COR-L47 (cell line): Measurements from ENCODE around the gene PCDHGC5.

Source experiments
- DNase-seq: peaks from one replicate; lab custom pipeline; 2025; lab: John Stamatoyannopoulos, UW

PCDHGC5 gene

DNA sequence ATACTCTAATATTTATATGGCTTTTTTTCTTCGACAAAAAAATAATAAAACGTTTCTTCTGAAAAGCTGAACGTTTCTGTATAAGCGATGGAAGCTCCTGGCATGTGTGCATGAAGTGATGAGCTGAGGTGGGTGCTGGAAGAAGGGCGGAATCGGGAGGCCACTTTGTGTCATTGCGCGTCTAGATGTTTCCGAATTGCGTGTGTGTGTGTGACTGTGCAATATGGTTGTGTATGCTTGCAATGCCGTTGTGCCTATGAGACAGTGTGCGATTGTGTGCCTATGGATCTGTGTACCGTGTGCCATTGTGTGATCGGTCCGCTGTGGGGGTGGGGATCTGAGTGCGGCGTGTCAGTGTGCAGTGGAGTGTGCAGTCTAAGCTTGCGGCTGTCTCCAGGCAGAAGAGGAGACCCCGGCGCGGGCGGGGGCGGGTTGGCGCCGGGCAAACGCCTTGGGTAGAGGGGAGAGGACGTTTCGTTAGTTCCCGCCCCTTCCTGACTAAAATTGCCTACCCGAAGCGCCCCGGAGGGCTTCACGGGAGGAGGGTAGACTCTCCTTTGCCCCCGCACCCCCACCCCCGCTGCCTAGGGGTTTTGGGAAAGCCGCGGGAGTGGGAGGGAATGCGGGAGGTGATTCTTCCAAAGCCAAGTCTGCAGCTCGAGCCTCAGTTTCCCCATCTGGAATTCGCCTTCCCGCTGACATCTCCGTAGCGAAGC lies 24.2 kb downstream of the PCDHGC5 start:
- DNase-seq: peak; percentile 54

DNA sequence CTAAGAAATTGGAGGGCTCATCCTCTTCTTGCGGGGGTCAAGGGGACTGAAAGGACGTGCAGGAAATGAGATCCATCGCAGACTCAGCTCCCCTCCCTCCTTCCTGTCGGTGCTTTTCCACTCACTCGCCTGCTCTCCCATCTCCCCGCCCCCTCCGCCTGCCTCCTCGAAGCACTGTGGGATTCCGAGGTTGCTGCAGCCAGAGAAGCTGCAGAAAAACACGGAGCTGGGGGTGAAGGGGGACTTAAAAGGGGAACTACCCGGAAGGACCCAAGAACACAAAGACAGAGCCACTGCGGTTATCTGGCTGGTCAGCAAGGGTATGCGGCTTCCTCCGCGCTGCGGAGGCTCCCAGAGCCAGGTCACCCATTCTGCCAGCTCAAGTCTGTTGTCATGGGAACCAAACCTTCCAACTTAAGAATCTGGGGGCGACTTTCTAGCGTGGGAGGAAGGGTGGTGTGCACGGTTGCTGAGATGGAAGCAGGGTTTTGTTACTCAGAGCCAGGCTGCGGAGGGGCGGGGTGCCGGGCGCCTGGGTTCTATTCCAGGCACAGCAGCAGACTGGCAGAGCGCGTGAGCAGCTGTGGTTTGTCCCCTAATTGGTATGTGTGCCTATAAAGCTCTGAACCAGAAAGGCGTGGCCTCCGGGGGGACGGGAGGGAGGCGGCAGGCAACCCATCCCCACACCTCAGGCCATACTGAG lies 24.9 kb downstream of the PCDHGC5 start:
- DNase-seq: peak; percentile 78

DNA sequence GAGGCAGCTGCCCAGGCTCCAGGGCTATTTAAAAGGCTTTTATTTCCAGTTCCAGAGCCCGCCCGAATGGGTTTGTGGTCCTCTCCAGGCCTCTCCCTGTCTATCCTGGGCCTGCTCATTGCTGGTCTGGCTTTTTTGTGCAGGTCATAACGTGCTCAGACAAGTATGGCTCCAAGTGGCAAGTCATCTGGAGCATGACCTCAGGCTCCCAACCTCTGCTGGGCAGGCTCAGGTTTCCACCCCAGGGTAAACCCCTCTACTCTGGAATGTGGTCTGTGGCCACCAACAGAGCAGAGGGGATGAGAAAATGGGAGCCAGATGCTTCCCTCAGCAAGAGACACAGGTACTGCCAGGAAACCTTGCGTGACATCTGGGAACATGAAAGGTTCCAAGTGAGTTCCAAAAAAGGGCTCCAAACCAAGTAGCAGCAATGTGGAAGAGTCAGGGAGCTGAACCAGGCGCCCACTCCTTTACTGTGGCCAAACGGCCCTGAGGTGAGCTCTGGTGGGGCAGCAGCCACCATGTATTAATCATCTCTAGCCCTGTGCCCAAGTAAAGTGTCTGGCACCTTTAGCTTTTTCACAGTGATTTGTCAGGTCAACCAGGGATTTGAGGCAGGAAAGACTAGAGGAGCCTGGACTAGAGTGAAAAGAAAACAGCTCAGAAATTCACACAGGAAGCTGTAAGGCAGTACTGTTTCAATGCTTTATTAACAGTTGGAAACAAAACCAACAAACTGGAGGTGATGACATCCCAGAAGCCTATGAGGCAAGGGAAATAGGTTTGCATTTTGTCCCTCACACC lies 25.7 kb downstream of the PCDHGC5 start:
- no peak for DNase-seq

DNA sequence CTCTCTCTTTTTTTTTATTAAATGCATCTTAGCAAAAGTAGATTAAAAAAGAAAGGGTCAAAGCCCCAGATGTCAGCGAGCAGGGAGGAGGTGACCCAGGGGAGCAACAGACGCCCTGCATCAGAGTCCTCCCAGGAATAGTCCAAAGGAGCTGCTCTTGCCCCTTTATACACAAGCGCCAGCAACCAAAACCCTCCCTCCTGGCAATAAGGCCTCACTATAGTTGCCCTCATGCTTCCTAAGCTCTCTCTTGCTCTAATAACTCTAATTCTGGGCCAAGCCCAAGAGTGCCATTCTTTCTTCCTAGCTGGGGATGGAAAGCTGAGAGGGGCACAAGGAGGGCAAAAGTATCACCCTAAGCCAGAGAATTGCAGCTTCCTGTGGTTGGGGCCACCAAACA lies 26.3 kb downstream of the PCDHGC5 start:
- no peak for DNase-seq

DNA sequence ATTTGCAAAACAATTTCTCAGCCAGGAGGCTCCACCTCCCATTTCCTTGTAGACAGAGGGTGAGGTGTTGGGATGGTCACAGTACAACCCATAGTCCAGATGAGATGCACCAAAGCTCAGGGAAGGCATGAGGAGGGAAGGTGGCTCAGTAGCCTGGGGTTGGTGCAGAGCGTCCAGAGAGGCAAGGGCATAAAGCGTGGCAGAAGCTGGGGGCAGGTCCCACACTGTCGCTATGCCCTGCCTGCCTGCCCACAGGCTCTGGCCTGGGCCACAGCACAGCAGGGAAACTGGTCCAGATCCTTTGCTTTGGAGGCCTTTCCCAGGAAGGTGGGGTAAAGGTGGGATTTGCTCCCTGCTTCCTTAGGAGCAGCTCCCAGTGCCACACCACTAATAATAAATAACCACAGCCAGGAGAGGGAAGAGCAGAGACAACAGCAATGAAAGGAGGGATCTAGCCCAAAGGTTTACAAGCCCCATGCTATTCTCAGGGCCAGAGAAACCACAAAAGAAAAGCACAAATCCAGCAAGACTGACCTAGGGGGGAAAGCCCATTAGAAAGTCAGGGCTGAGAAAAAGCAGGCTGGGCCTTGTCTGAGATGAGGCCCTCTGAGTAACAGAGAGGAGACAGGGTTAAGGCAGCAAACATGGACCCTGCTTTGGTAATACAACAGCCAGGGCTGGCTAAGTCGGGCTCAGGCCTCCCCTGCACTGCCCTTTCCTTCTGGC lies 27.2 kb downstream of the PCDHGC5 start:
- DNase-seq: no peak

DNA sequence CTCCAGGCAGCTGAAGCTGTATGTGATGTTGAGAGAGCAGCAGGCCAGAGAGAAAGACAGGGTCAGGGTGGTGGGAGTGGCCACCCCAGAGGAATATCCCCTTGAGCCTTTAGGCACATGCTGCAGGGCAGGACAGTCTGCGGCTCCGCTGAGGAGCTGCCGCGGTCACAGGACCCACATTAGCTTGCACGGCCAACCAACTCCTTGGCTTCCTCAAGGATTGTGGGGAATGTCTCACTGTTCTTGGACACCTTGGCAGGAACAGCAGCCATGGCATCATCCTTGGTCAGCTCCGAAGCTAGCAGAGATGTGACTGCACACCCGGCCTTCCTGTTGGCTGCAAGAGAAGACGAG lies 27.8 kb downstream of the PCDHGC5 start:
- DNase-seq: no peak

DNA sequence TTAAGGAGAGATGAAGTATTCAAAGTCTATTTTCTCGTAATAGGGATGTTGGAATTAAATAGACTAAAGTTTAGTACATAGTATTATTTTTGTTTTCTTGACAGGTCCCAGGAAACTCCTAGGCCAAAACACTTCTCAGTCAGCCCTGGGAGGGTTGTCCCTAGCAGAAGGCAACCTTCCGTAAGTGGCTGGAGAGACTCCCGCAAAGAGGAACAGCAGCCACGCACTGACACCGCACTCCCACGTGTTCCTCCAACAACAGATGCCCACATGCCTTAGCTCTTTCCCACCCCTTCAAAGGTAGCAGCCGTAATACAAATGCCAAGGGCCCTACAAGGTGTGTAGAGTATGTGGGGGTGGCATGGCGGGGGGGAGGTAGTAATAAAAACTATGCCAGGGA lies 28.4 kb downstream of the PCDHGC5 start:
- DNase-seq: no peak

DNA sequence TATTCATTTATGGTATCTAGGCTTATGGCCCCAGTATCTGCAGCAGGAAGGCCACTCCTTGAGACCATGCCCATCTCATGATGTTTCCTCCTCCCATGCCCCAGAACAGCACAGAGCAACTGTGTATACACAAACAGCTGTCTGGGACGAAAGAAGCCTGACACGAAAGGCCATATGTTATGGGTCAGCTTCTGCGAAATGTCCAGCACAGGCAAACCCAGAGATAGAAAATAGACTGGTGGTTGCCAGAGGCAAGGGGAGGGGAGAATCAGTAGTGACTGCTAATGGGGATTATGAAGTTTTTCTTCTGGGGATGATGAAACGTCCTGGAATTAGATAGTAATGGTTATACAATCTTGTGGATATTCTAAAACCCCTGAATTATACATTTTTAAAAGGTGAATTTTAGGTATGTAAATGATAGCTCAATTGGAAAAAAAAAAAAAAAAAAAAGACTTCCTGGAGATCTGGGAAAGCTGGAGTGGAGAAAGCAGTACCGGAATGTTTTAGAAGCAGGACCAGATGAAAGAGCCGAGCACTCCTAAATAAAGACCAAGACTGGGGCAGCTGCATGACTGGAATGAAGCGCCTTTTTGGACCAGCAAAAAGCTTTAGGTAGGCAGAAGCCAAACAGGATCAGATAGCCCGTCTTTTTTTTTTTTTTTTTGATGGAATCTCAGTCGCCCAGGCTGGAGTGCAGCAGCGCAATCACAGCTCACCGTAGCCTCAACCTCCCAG lies 29.2 kb downstream of the PCDHGC5 start:
- DNase-seq: no peak

DNA sequence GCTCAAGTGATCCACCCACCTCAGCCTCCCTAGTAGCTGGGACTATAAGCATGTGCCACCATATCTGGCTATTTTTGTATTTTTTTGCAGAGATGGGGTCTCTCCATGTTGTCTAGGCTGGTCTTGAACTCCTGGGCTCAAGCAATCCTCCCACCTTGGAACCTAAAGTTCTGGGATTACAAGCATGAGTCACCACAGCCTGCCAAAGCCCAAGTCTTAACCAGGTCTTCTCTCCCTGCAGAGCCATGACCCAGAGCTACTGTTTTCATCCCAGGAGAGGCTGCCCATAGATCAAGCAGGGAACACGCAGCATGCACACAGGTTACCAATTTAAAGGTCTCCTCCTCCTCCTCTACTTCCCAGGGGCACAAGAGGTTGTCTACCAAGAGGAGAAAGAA lies 29.7 kb downstream of the PCDHGC5 start:
- DNase-seq: no peak

DNA sequence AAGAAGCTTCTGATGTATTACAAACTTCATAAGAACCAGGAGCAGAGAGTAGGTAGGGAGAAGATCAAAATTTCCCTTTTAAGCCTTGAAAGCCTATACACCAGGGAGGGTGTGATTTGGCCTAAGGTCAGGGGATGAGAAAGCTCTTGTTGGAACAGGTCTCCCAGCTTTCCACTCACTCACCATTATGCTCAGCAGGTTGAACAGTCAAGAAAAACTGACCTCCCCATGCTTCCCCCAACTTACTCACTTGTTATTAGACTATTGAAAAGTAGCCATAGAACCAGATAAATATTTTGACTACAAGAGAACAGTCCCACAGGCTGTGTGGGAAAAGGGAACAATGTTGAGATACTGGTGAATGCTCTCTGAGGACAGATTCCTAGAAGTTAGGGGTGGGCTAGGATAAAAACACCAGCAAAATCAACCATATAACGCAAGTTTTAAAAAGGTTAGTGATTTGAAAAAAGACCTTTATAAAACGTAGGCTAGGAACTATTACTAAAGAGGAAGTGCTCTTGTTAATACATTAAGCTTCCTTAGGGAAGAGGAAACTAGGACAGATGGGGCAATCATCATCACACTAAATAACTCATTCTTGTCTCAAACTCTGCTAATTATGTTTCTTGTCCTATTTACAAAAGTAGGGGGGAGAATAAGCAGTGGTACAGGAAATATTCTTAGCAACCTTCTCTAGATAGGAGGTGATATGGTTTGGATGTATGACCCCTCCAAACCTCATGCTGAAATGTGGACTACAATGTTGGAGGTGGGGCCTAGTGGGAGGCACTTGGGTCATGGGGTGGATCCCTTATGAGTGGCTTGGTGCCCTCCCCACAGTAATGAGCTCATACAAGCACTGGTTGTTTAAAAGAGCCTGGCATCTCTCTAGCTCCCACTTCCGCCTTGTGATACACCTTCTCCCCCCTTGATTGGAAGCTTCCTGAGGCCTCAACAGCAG lies 31.0 kb downstream of the PCDHGC5 start:
- DNase-seq: no peak

DNA sequence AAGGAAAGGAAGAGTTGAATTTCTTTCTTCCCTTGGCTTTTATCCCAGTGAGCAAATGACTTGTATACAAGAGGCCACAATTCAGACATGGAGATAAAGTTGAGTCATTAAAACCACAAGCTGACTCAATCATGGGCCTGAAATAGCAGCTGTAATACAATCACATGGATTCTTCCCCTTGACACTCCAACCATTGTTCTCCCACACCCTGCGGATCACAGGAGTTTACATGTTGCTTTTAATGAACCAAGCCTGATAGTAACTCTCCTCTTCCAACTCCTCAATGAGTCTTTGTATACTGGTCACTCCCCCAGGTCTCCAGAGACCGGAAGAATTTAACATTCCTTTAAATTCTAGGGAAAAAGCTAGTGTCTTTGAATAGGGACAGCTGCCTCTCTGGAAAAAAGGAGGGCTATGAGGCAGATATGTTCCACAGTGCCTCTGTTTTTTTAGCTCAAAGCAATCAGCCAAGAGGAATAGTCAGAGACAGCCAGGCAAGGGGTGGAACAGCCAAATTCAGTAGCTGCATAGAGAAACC lies 32.4 kb downstream of the PCDHGC5 start:
- no peak for DNase-seq

DNA sequence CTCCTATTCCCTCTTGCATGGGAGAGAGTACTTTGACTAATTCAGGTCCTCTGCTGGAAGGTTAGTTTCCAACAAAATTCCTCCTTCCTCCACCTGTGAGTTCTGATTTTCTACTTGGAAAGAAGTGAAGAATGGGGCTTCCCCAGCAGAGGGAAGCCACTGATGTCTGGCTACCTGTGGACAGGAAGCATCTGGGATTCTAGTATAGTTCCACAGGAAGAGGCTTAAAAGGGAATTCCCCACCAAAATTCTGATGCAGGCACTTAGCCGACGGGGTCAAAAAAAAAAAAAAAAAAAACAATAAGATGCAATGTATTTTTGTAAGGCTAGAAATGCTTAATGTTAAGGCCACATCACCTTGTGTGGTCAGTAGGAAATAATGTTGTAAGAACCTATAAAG lies 33.4 kb downstream of the PCDHGC5 start:
- DNase-seq: no peak

DNA sequence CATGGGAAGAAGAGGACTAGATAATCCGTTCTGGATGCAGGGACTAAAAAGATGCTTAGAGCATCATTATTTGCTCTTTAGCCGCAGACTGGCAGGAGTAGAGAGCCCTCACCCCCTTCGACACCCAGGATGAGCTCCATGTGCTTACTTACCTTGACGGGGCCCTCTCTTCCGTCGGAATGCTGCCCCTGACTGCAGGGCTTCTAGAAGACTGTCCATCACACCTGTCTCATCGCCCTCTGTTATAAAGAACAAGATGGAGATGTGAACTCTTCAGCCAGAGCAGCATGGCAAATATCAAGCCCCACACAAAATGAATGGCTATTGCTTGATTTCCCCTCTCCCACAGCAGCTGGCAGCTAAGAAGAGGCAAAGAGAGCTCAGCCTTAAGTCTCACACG lies 35.1 kb downstream of the PCDHGC5 start:
- no peak for DNase-seq

DNA sequence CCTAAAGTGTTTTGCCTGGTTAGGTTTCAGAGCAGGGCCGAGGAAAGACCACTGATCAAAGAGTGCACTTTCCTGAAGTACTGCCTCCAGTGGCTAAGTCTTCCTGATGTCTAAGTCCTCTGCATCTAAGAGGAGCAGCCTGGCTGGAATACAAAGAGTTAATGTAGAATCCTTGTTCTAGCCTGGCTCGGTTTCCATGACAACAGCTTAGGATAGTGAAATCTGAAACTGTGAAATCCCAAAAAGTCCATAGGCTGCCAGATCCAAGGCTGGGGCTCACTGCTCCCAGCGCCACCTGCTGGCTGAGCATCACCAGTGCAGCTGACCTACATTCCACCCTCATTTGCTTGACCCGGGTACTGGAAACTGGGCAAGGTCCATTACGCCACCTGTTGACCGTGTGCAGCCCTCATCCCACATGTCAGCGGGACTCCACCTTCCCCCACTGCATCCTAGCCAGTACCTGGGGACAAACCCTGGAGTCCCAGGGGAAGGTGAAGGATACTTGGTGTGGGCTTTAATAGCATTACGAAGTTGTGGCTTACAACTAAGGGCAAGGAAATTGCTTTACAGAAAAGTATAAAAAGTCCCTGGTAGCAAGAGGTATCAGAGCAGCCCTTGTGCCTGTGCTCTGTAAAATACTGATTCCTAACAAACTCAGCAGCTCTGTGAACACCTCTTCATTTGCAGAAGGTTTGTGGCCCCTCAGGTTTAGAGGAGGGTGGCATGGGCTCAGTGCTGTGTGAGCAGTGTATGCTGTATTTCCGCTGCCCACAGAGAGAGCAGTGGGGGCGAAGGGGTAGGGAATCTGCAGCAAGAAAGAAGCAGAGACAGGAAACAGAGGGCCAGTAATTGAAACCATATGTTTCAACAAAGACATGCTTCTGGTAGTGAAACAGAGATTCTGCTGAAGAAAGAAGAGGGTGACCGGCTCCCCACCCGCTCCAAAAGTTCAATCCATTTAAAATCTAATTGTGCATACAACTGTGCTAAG lies 36.0 kb downstream of the PCDHGC5 start:
- peak; percentile 85 for DNase-seq

DNA sequence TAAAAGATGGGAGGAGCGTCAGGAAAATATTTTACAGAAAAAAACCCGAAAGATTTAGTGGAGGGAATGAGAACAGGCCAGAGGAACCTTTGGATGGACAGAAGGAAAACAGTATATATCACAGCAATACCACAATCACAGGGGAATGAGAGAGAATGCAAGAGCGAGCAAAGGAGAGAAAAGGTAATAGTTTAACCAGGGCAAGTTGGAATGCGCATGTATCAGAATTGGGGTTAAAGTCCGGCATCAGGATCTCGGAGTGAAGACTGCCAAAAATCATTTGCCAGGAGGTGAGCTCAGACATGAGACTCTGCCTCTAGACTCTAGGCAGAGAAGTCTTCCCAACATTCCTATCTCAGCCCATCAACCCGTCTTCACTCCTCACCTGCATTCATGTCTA lies 36.8 kb downstream of the PCDHGC5 start:
- no peak for DNase-seq

DNA sequence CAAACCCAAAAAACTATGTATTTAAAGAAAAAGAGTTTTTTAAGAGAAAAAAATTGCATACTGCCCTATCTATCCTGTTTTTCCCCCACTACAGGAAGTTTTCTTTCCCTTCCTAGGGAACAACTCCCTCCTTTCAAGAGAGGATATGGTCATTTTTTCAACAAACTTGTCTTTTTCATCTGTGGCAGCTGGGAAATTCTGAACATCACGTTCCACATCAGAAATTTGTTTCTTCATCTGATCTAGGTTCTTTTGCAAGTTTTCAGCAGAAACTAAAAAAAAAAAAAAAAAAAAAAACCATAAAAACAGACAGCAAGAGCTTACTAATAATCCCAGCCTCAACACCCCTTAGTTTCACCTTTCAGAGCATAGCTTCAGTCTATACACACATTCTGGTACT lies 38.5 kb downstream of the PCDHGC5 start:
- no peak for DNase-seq

DNA sequence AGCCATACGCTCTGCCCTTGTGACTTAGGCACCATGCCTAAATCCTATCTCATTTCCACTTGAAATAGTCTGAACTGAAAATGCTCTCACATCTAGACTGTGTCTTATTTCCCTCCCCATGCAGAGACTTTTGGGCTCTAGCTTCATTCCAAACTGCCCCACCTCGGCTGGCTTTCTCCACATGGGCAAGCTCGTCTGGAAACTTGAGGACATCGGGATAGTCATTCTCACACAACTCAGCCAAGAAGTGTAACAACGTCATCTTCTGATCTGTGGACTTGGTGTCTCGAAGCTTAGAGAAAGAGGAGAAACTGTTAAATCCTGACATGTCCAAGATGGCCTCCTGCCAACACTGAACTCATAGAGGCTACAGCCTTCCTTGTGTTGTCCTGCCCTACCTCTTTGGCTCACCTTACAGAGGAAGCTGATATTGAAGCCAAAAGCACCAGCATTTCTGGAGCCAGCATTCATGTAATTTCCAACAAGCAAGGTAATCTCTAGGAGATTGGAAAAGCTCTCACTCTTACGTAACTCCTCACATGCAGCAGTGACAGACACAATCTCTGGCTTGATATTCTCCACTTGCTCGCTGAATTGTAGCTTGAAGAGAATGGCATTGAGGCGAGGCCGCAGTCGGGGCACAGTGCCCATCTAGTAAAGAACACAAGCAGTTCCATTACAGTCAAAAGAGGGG lies 39.6 kb downstream of the PCDHGC5 start:
- DNase-seq: no peak

DNA sequence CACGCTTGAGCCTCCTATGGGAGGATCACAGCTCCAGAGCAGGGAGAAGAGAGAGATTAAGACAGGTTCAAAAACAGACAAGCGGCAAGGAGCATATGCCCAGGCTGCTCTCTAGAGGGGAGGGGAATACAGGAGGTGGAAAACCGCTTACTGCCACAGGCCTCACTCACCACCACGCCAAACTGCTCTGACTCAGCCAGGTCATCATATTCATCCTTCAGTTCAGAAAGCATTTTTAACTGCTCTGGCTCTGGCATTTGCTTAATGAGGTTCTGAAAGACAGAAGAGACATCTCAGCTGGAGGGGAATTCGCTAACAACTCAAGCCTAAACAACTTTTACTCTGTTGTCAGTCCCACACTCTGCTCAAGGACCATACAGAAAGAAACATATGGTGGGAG lies 40.1 kb downstream of the PCDHGC5 start:
- DNase-seq: no peak
